ENCODE results near the gene NKTR. TPM values are rescaled to one million over a fixed set of nuclear protein-coding genes. Genes with fewer than 3 reads are reported as not detected.

Gene NKTR
- total RNA-seq, 1 experiment from 2014 or later, result 79.8 TPM

GRCh38 chr3:42589382-42590109, 10.9 kb upstream of the NKTR start:
- Mint-ChIP-seq H3K27ac (peak overlapping the region in 2 of 3 experiments; percentile 95 to 97; a peak in 4 of 7 replicates), H3K4me3 (peak overlapping the region; percentile 92 to 93), H3K9me3 (no peaks in the 10 kb centered on the region), H3K36me3 (ENCODE audit: insufficient read depth in 1 of 3, low read depth in 3 of 3) (peaks cover 25 to 34% (median 33%) of the 10 kb centered on the region in 3 experiments), H3K4me1 (peaks cover 44 to 46% of the 10 kb centered on the region in 2 experiments), H3K27me3 (ENCODE audit: low read depth) (peaks cover 1% of the 10 kb centered on the region)
- H3K27me3 ChIP-seq (ENCODE audit: insufficient read depth, low read length), result no peaks in the 10 kb centered on the region
- peak overlapping the region; percentile 30 for H3K27ac ChIP-seq (ENCODE audit: insufficient read length, low read depth, low read length)
- no peak overlapping the region for H4K8ac ChIP-seq (replicated peaks; ENCODE audit: insufficient read length, low read depth, low read length)
- no peaks in the 10 kb centered on the region; the same call in 1 of the 2 replicates for H3K4me1 ChIP-seq (ENCODE audit: insufficient read depth, low read length)
- no peak overlapping the region for H3K14ac ChIP-seq (ENCODE audit: insufficient read depth, low read length)
- H2AK5ac ChIP-seq (ENCODE audit: insufficient read length, low read length), result peak overlapping the region; percentile 89
- H3T11ph ChIP-seq (ENCODE audit: low read length), result no peak overlapping the region
- H2AFZ ChIP-seq (ENCODE audit: low read length), result no peak overlapping the region
- H3K79me1 ChIP-seq (ENCODE audit: insufficient read depth, low read depth, low read length, poor library complexity, severe bottlenecking), result no peaks in the 10 kb centered on the region
- H2BK20ac ChIP-seq (ENCODE audit: low read depth, low read length, poor library complexity, severe bottlenecking), result no peak overlapping the region
- H3K9ac ChIP-seq (ENCODE audit: extremely low read depth, insufficient read length, low read length), result peak overlapping the region; percentile 9
- no peaks in the 10 kb centered on the region for H4K20me1 ChIP-seq (ENCODE audit: control insufficient read depth, insufficient read depth, insufficient read length)
- no peak overlapping the region for H2BK120ac ChIP-seq (ENCODE audit: low read depth, low read length, poor library complexity, severe bottlenecking)
- no peaks in the 10 kb centered on the region for H3K9me3 ChIP-seq (ENCODE audit: control insufficient read depth, low read depth, low read length)
- H3K79me2 ChIP-seq (ENCODE audit: insufficient read depth, low read length), result no peaks in the 10 kb centered on the region; the same call in 1 of the 2 replicates
- H2BK15ac ChIP-seq (ENCODE audit: low read depth, low read length), result no peak overlapping the region; the same call in 1 of the 2 replicates
- peak overlapping the region; percentile 27 for H4K5ac ChIP-seq (ENCODE audit: insufficient read length, low read depth, low read length)
- no peak overlapping the region for H2BK12ac ChIP-seq (ENCODE audit: insufficient read length, low read depth, low read length)
- peak; percentile 28 for DNase-seq
- no peak for TF ChIP-seq CTCF (conservative IDR thresholded peaks at IDR 0.05)
- no peak overlapping the region for H3K23ac ChIP-seq (ENCODE audit: insufficient read length, low read depth, low read length)
- no CpG with 5 or more reads among the region's 20 CpGs for WGBS (ENCODE audit: extremely low coverage, insufficient read length, low lambda C conversion rate)
- peaks cover 6% of the 10 kb centered on the region for H3K23me2 ChIP-seq (ENCODE audit: insufficient read length, low read depth, low read length, poor library complexity, severe bottlenecking)
- H3K4ac ChIP-seq (ENCODE audit: low read depth, low read length), result no peak overlapping the region
- peak overlapping the region; percentile 45 for H3K4me2 ChIP-seq (ENCODE audit: insufficient read depth, insufficient read length, low read length)
- no peak overlapping the region for H3K18ac ChIP-seq (ENCODE audit: insufficient read length, low read depth, low read length)
- H2BK5ac ChIP-seq (ENCODE audit: insufficient read length, low read length), result no peak overlapping the region
- no peak overlapping the region for H4K91ac ChIP-seq (ENCODE audit: insufficient read length, low read depth, low read length)
- no peak overlapping the region for H3K56ac ChIP-seq (ENCODE audit: insufficient read length, low read depth, low read length)

All from H9 (cell line).